Gastrocnemius medialis (tissue), 4 donors: Measurements from ENCODE around the gene MBTPS2. TPM values are rescaled to one million over a fixed set of nuclear protein-coding genes. Genes with fewer than 3 reads are reported as not detected.

Experiments used
- ATAC-seq, 2 donors: fragments of 150-250 bp; one replicate each; pipeline ENCODE4 v1.9.1; 2016
- DNase-seq, 2 donors: peaks; one replicate each; pipeline ENCODE4 v3.0.0-alpha.2; 2019
- H3K27ac ChIP-seq, 4 donors: fragments of 200-600 bp; sonication (generic); 1 replicate in 1 of 4; 2 replicates in 3 of 4; pipeline ENCODE4 v1.5.1; 2016 to 2018; ENCODE audit warnings: mild to moderate bottlenecking in 2 of 4, moderate library complexity in 1 of 4
- H3K27me3 ChIP-seq, 3 donors: fragments of 200-600 bp; sonication (generic) in 2 of 3; 1 replicate in 1 of 3; 2 replicates in 2 of 3; pipeline versions ENCODE4 v1.5.1 to v1.6.0; 2016 to 2019; ENCODE audit warnings: mild to moderate bottlenecking in 1 of 3, moderate library complexity in 1 of 3
- H3K36me3 ChIP-seq, 2 donors: fragments of 200-600 bp; sonication (generic) in 1 of 2; one replicate each; pipeline ENCODE4 v1.5.1; 2017 to 2018
- H3K4me1 ChIP-seq, 2 donors: fragments of 200-600 bp; sonication (generic) in 1 of 2; one replicate each; pipeline ENCODE4 v1.5.1; 2016 to 2017; ENCODE audit warnings: mild to moderate bottlenecking in 2 of 2
- H3K4me3 ChIP-seq, 4 donors: fragments of 200-600 bp; sonication (generic) in 3 of 4; 1 replicate in 1 of 4; 2 replicates in 3 of 4; pipeline ENCODE4 v1.5.1; 2016 to 2019; ENCODE audit warnings: mild to moderate bottlenecking in 2 of 4
- H3K9me3 ChIP-seq, 3 donors: fragments of 200-600 bp; sonication (generic) in 2 of 3; 1 replicate in 1 of 3; 2 replicates in 2 of 3; pipeline ENCODE4 v1.5.1; 2016 to 2019
- POLR2A ChIP-seq, 2 donors: fragments of 450-650 bp; IDR thresholded peaks; one replicate each; pipeline ENCODE4 v1.6.1; 2017; ENCODE audit warnings: antibody characterized with exemption in 2 of 2, mild to moderate bottlenecking in 2 of 2, moderate library complexity in 2 of 2
- in situ Hi-C, 4 donors: fragments of 200-750 bp; cut with MboI; loops; one replicate each; pipeline versions ENCODE4 v1.15.0 to v1.8.0; 2017; ENCODE audit warnings: low sequenced_read_pairs in 4 of 4
- intact Hi-C: fragments of 100-400 bp; cut with DNase I; formaldehyde crosslinking; loops from one replicate; pipeline ENCODE4 v1.15.1; 2023; ENCODE audit warnings: low total_unique reads
- total RNA-seq, 4 donors: library from RNA; depleted of rRNA; stranded (reverse); fragments of >200 nt; gene quantifications; one replicate each; pipeline versions ENCODE4 v1.1.0 to v1.2.3, GENCODE V29; 2016
- TF ChIP-seq, protein P1 (sequence below), 5 experiments: fragments of 450-650 bp in 3 of 5; fragments of 200-600 bp in 2 of 5; sonication (generic) in 2 of 5; IDR thresholded peaks in 4 of 5; conservative IDR thresholded peaks in 1 of 5; 1 replicate in 4 of 5; 2 replicates in 1 of 5; pipeline ENCODE4 v1.5.1; 2016 to 2019; ENCODE audit warnings: antibody characterized with exemption in 5 of 5, mild to moderate bottlenecking in 3 of 5, moderate library complexity in 3 of 5

Gene MBTPS2
- total RNA-seq, 4 donors from 2014 or later, result 4.5 to 11.3 (median 6.0) TPM

DNA sequence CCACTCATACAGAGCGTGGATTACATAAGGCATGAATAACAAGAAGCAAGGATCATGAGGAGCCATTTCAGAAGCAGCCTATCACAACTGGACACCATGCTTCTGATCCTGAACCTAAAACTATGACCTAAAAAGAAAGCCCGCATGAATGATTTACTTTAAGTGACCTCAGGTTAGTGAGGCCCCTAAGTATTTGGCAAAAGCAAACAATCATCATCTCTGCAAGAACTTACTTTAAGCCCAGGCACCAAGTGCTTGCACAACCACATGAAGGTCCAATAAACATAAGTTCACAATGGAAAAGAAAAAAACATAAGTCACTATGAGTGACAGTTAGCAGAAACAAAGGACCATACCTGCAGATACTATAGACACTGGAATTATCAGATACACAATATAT is 7.9 kb upstream of the MBTPS2 start:
- Histone ChIP-seq H3K4me1 (no peaks in the 10 kb centered on the region), H3K36me3 (no peaks in the 10 kb centered on the region), H3K4me3 (no peak overlapping the region), H3K27ac (no peak overlapping the region), H3K9me3 (no peaks in the 10 kb centered on the region), H3K27me3 (no peaks in the 10 kb centered on the region)
- intact Hi-C loops (no loop called here), in situ Hi-C loops (no loop called here)
- TF ChIP-seq, protein P1, sequence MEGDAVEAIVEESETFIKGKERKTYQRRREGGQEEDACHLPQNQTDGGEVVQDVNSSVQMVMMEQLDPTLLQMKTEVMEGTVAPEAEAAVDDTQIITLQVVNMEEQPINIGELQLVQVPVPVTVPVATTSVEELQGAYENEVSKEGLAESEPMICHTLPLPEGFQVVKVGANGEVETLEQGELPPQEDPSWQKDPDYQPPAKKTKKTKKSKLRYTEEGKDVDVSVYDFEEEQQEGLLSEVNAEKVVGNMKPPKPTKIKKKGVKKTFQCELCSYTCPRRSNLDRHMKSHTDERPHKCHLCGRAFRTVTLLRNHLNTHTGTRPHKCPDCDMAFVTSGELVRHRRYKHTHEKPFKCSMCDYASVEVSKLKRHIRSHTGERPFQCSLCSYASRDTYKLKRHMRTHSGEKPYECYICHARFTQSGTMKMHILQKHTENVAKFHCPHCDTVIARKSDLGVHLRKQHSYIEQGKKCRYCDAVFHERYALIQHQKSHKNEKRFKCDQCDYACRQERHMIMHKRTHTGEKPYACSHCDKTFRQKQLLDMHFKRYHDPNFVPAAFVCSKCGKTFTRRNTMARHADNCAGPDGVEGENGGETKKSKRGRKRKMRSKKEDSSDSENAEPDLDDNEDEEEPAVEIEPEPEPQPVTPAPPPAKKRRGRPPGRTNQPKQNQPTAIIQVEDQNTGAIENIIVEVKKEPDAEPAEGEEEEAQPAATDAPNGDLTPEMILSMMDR (IDR thresholded peaks at IDR 0.05 in 4 of 5, conservative IDR thresholded peaks at IDR 0.05 in 1 of 5), result no peak
- no peak for TF ChIP-seq POLR2A (IDR thresholded peaks at IDR 0.05)
- ATAC-seq (no peak), DNase-seq (no peak)

DNA sequence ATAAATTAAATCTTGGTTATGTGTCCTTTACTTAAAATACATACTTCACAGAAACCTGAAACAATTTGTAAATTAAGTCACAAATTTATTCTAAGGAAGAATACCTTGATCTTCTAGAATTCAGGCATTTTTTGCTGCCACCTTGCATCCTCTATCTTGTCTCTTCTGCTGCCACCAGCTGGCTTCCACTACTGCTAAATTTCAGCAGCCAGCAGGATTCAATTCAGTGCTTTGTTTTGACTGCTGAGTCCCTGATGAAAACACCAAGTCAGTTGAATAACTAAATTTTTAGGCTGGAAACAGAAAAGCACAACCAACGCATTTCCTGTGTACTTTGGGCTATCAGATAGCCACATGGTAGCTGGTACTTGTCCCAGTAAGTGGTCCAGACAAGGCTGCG is 2.4 kb upstream of the MBTPS2 start:
- no peak overlapping the region for H3K27ac ChIP-seq
- intact Hi-C loops (no loop called here), in situ Hi-C loops (no loop called here)
- H3K4me3 ChIP-seq, result no peak overlapping the region
- no peaks in the 10 kb centered on the region for H3K27me3 ChIP-seq
- no peaks in the 10 kb centered on the region for H3K36me3 ChIP-seq
- ATAC-seq (no peak), DNase-seq (no peak)
- no peaks in the 10 kb centered on the region for H3K9me3 ChIP-seq
- H3K4me1 ChIP-seq, result peaks cover 4 to 11% of the 10 kb centered on the region in 2 donors
- TF ChIP-seq POLR2A (IDR thresholded peaks at IDR 0.05), result no peak
- TF ChIP-seq, protein P1 (IDR thresholded peaks at IDR 0.05 in 4 of 5, conservative IDR thresholded peaks at IDR 0.05 in 1 of 5), result no peak

DNA sequence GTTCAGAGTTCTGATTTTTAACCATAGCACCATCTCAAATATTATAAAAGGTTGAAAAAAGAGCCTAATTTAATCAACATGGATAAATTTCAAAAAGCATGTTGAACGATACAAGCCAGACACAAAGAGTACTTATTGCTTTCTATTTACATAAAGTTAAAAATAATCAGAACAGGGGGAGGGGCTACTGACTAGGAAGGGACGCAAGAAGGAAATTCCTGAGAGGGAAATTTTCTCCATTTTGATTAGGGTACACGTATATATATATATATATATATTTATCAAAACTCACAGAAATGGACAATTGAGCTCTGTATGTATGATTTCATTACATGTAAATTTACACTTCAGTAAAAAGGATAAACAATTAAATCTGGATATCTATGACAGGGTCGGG is 482 bp upstream of the MBTPS2 start:
- DNase-seq (no peak), ATAC-seq (no peak)
- TF ChIP-seq POLR2A (IDR thresholded peaks at IDR 0.05), result no peak
- TF ChIP-seq, protein P1 (IDR thresholded peaks at IDR 0.05 in 4 of 5, conservative IDR thresholded peaks at IDR 0.05 in 1 of 5), result no peak
- in situ Hi-C loops (no loop called here), intact Hi-C loops (loop anchor here (2.0 kb wide), 2 partner anchors 36 to 80 kb away; partner anchors contain the start of gene SMPX)
- no peaks in the 10 kb centered on the region for H3K36me3 ChIP-seq
- H3K27ac ChIP-seq, result peak overlapping the region; percentile 85 to 91 (median 86)
- no peaks in the 10 kb centered on the region for H3K9me3 ChIP-seq
- H3K4me3 ChIP-seq, result peak overlapping the region; percentile 67 to 79 (median 76)
- H3K27me3 ChIP-seq, result no peaks in the 10 kb centered on the region
- peaks cover 4 to 11% of the 10 kb centered on the region in 2 donors for H3K4me1 ChIP-seq

DNA sequence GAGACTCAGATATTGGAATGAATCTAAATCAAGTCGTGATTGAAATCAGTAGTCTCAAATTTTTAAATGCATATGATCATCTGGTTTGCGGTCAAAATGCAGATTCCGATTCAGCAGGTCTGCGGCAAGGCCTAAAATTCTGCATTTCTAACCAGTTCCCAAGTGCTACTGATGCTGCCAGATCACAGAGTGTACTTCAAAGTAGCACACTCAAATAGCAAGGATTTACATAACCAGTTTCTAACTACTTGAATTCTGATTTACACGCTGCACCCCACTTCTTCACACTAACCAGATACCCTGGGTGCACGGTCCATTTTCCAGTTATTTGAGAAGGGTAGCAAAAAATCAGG is 752 bp downstream of the MBTPS2 start:
- peaks cover 0 to 6% of the 10 kb centered on the region in 2 donors for H3K36me3 ChIP-seq
- H3K4me1 ChIP-seq, result peaks cover 4 to 11% of the 10 kb centered on the region in 2 donors
- no peaks in the 10 kb centered on the region for H3K9me3 ChIP-seq
- in situ Hi-C loops, result no loop called here
- ATAC-seq (no peak), DNase-seq (no peak)
- peak overlapping the region; percentile 85 to 91 (median 86) for H3K27ac ChIP-seq
- no peak for TF ChIP-seq POLR2A (IDR thresholded peaks at IDR 0.05)
- TF ChIP-seq, protein P1 (IDR thresholded peaks at IDR 0.05 in 4 of 5, conservative IDR thresholded peaks at IDR 0.05 in 1 of 5), result no peak
- intact Hi-C loops, result no loop called here
- H3K27me3 ChIP-seq, result no peaks in the 10 kb centered on the region
- peak overlapping the region; percentile 67 to 79 (median 76) for H3K4me3 ChIP-seq

DNA sequence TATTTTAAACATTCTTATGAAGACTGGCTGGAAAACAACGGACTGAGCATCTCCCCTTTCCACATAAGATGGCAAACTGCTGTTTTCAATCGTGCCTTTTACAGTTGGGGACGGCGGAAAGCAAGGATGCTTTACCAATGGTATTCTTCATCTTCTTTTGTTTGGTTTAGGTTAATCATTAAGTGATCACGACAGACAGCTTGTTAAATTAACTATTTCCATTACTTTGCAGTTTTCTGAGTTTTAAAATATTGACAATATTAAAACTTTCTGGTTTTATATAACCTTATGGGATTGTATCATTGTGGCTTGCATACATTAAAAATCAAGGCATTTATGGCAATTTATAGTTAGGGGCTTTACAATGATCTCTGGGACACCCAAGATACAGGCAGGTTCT is 3.8 kb downstream of the MBTPS2 start:
- peaks cover 4 to 11% of the 10 kb centered on the region in 2 donors for H3K4me1 ChIP-seq
- DNase-seq, result no peak
- H3K9me3 ChIP-seq, result no peaks in the 10 kb centered on the region
- peaks cover 0 to 6% of the 10 kb centered on the region in 2 donors for H3K36me3 ChIP-seq
- no peak overlapping the region for H3K27ac ChIP-seq
- in situ Hi-C loops, result no loop called here
- no peak for ATAC-seq
- intact Hi-C loops, result no loop called here
- no peak overlapping the region for H3K4me3 ChIP-seq
- no peak for TF ChIP-seq POLR2A (IDR thresholded peaks at IDR 0.05)
- TF ChIP-seq, protein P1 (IDR thresholded peaks at IDR 0.05 in 4 of 5, conservative IDR thresholded peaks at IDR 0.05 in 1 of 5), result no peak
- no peaks in the 10 kb centered on the region for H3K27me3 ChIP-seq
